Effector memory CD4-positive, alpha-beta T cell (primary cell): Measurements from ENCODE around the gene EIF2S1.
"Not testable (repeated sequence)": the region's sequence is repeated elsewhere in the genome, so short reads cannot be mapped to it uniquely, and the experiment has no call there.

ENCODE experiments used
- DNase-seq, 3 donors: peaks; one replicate each; pipeline ENCODE4 v3.0.0-alpha.2; 2020
- H3K27ac ChIP-seq: 2 replicates; pipeline ENCODE4 v1.7.0; 2013; ENCODE audit warnings: mild to moderate bottlenecking, low read length, moderate library complexity; ENCODE audit not compliant: insufficient read depth, poor library complexity, severe bottlenecking
- H3K27me3 ChIP-seq: replicated peaks from 2 replicates; pipeline ENCODE4 v1.7.0; 2013; ENCODE audit warnings: mild to moderate bottlenecking, low read length; ENCODE audit not compliant: insufficient read depth, control insufficient read depth, poor library complexity, severe bottlenecking
- H3K36me3 ChIP-seq: 2 replicates; pipeline ENCODE4 v1.7.0; 2013; ENCODE audit warnings: mild to moderate bottlenecking, low read length, moderate library complexity; ENCODE audit not compliant: control insufficient read depth, insufficient read depth
- H3K4me1 ChIP-seq: 2 replicates; pipeline ENCODE4 v1.7.0; 2013; ENCODE audit warnings: low read length, mild to moderate bottlenecking; ENCODE audit not compliant: control insufficient read depth, insufficient read depth, poor library complexity, severe bottlenecking
- H3K4me3 ChIP-seq: 2 replicates; pipeline ENCODE4 v1.7.0; 2013; ENCODE audit warnings: low read length, low read depth, mild to moderate bottlenecking; ENCODE audit not compliant: insufficient read depth, poor library complexity, severe bottlenecking
- H3K9me3 ChIP-seq: 2 replicates; pipeline ENCODE4 v1.7.0; 2013; ENCODE audit warnings: mild to moderate bottlenecking, low read length, moderate library complexity; ENCODE audit not compliant: control insufficient read depth

Gene EIF2S1

GRCh38 chr14:67392123-67392522 is 32.0 kb downstream of the EIF2S1 start:
- H3K4me3 ChIP-seq: no peak overlapping the region
- H3K9me3 ChIP-seq: no peaks in the 10 kb centered on the region
- no peak for DNase-seq
- H3K36me3 ChIP-seq: no peaks in the 10 kb centered on the region
- H3K27ac ChIP-seq: no peak overlapping the region
- H3K4me1 ChIP-seq: peaks cover 11% of the 10 kb centered on the region
- no peaks in the 10 kb centered on the region for H3K27me3 ChIP-seq

DNA sequence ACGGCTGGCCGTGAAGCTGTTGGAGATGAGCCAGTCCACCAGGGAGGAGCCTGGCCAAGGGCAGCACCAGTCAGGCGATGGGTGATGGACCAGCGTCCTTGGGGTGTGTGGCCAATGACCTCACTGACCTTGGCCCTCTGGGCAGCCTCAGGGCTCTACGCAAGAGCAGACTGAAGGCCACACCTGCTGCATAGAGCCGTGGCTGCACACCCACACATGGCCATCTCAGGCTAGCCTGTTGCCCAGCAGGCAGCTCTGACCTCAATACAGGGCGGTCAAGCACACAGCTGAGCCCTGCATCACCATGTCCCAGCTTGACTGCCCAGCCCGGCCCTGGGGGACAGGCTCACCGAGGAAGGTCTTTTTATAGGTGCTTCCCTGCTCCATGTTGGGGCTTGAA is 32.7 kb downstream of the EIF2S1 start:
- H3K9me3 ChIP-seq: no peaks in the 10 kb centered on the region
- DNase-seq: no peak
- no peak overlapping the region for H3K27ac ChIP-seq
- no peaks in the 10 kb centered on the region for H3K36me3 ChIP-seq
- peaks cover 11% of the 10 kb centered on the region for H3K4me1 ChIP-seq
- no peak overlapping the region for H3K4me3 ChIP-seq
- H3K27me3 ChIP-seq: no peaks in the 10 kb centered on the region

DNA sequence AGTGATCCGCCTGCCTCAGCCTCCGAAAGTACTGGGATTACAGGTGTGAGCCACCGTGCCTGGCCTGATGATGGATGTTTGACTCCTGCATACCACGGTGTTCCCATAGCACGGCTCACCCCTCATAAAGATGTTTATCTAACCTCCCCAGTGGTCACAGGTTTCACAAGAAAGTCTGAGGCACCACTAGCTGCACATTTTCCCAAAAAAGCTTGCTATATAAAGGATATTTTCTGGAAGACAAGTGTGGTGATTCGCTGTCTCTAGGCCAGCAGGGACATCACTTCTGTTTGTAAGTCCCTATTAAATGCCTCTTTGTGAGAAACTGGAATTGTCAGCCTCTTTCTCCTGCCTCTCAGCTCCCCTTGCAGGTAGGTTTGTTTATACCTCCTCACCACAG is 33.6 kb downstream of the EIF2S1 start:
- no peak for DNase-seq
- Histone ChIP-seq H3K36me3 (no peaks in the 10 kb centered on the region), H3K4me1 (peaks cover 11% of the 10 kb centered on the region), H3K9me3 (no peaks in the 10 kb centered on the region), H3K27me3 (no peaks in the 10 kb centered on the region), H3K4me3 (no peak overlapping the region), H3K27ac (no peak overlapping the region)

DNA sequence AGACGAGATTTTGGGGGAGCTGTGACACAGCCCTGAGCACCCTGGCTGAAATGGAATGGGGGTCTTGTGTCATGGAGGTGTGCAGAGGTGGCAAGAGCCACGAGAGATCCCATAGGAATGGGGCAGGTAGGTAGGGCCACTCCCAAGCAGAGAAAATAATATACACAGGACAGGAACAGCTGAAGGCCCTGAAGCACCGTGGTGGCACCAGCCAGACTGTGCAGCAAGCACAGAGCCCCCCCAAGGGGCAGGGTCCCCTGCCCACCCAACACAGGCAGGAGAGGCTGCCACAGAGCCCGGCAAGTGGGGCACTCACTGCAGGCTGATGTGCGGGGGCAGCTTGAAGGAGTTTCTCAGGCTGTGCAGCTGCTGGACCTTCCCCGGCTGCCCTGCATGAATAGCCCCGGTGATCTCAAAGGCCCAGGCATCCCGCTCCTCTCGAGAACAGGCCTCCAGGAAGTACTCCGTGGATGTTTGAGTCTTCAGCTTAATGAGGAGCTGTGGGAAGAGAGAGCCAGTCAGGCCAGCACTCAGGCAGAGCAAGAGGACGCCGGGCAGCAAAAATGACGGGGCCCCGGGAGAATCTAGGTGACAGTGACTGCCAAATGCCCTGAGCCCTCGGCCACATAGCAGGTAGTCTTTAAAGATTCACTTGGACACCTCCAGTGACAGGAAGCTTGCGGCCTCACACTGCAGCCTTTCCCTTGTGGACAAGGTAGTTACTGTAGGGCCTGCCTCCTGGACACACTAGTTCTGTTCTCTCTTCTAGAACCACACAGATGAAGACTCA is 35.2 kb downstream of the EIF2S1 start:
- H3K27me3 ChIP-seq: no peaks in the 10 kb centered on the region
- peaks cover 11% of the 10 kb centered on the region for H3K4me1 ChIP-seq
- no peak overlapping the region for H3K4me3 ChIP-seq
- no peak overlapping the region for H3K27ac ChIP-seq
- no peak for DNase-seq
- H3K9me3 ChIP-seq: no peaks in the 10 kb centered on the region
- no peaks in the 10 kb centered on the region for H3K36me3 ChIP-seq

GRCh38 chr14:67395876-67396189 is 35.7 kb downstream of the EIF2S1 start:
- Histone ChIP-seq H3K27ac (no peak overlapping the region), H3K4me1 (peaks cover 9% of the 10 kb centered on the region), H3K4me3 (no peak overlapping the region), H3K27me3 (no peaks in the 10 kb centered on the region), H3K36me3 (no peaks in the 10 kb centered on the region), H3K9me3 (no peaks in the 10 kb centered on the region)
- DNase-seq: no peak

DNA sequence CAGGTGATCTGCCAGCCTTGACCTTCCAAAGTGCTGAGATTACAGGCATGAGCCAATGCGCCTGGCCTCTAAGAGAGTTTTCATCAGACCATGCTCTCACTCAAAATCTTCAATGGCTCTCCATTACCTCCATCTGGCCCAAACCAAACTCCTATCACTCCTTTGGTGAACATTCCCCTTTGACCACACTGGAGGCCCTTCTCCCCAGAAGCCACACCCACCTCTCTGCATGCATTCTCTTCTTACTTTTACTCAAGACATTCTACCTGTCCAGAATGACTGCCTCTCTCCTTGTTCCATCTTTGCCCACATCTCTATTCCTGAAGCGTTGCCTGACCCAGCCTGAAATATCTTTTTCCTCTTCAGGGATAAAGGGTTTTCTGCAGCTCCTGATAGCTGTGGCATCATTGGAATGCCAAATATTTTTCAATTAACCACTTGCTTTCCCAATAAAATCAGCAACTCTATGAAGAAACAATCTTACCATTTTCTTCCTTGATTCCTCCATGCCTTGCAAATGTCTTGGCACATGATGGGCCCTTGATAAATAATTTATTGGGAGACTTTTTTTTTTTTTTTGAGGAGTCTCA is 36.3 kb downstream of the EIF2S1 start:
- no peaks in the 10 kb centered on the region for H3K9me3 ChIP-seq
- no peak overlapping the region for H3K27ac ChIP-seq
- H3K36me3 ChIP-seq: no peaks in the 10 kb centered on the region
- no peaks in the 10 kb centered on the region for H3K27me3 ChIP-seq
- DNase-seq: no peak
- H3K4me1 ChIP-seq: peaks cover 2% of the 10 kb centered on the region
- H3K4me3 ChIP-seq: no peak overlapping the region

- H3K36me3 ChIP-seq: no peaks in the 10 kb centered on the region
- no peak for DNase-seq
Measured at GRCh38 chr14:67397536-67397935, 37.4 kb downstream of the EIF2S1 start.

GRCh38 chr14:67400434-67400833 is 40.3 kb downstream of the EIF2S1 start:
- Histone ChIP-seq H3K36me3 (no peaks in the 10 kb centered on the region), H3K4me3 (no peak overlapping the region)
- DNase-seq: no peak

More at GRCh38 chr14:67397536-67397935, 37.4 kb downstream of the EIF2S1 start:
- H3K9me3 ChIP-seq: no peaks in the 10 kb centered on the region
- H3K27ac ChIP-seq: no peak overlapping the region
- no peaks in the 10 kb centered on the region for H3K4me1 ChIP-seq
- no peak overlapping the region for H3K4me3 ChIP-seq
- H3K27me3 ChIP-seq: no peaks in the 10 kb centered on the region

DNA sequence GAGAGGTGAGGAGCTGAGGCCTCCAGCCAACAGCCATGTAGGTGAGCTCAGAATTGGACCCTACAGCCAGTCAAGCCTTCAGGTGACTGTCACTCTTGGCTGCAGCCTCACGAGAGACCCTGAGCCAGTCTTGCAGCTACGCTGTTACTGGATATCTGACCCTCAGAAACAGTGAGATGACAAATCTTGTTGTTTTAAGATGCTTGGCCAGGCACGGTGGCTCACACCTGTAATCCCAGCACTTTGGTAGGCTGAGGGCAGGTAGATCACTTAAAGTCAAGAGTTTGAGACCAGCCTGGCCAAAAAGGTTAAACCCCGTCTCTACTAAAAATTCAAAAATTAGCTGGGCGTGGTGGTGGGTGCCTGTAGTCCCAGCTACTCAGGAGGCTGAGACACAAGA is 45.6 kb downstream of the EIF2S1 start:
- H3K4me1 ChIP-seq: no peaks in the 10 kb centered on the region
- no peaks in the 10 kb centered on the region for H3K9me3 ChIP-seq
- H3K27ac ChIP-seq: no peak overlapping the region
- H3K36me3 ChIP-seq: no peaks in the 10 kb centered on the region
- H3K4me3 ChIP-seq: no peak overlapping the region
- no peak for DNase-seq
- H3K27me3 ChIP-seq: no peaks in the 10 kb centered on the region

More at GRCh38 chr14:67400434-67400833, 40.3 kb downstream of the EIF2S1 start:
- Histone ChIP-seq H3K27me3 (no peaks in the 10 kb centered on the region), H3K27ac (no peak overlapping the region), H3K9me3 (no peaks in the 10 kb centered on the region), H3K4me1 (no peaks in the 10 kb centered on the region)

GRCh38 chr14:67408122-67408801 is 48.1 kb downstream of the EIF2S1 start:
- not testable (repeated sequence) for H3K9me3 ChIP-seq, H3K4me3 ChIP-seq, H3K4me1 ChIP-seq, H3K27ac ChIP-seq, H3K36me3 ChIP-seq, DNase-seq, H3K27me3 ChIP-seq
